ENCODE data around the gene FASTK. TPM values are rescaled to one million over a fixed set of nuclear protein-coding genes. Genes with fewer than 3 reads are reported as not detected.

Gene FASTK
- total RNA-seq, 1 donor from 2014 or later, result 22.4 TPM

- no peak overlapping the region for H2AFZ ChIP-seq (replicated peaks)
- no peaks in the 10 kb centered on the region for H3K27me3 ChIP-seq
- no peaks in the 10 kb centered on the region for H3K79me2 ChIP-seq (ENCODE audit: low read depth)
- H3K9me3 Mint-ChIP-seq, result no peaks in the 10 kb centered on the region
- no peak for DNase-seq (ENCODE audit: low spot score)
- no peaks in the 10 kb centered on the region for H3K4me1 ChIP-seq
- H3K36me3 Mint-ChIP-seq, result peaks cover 4% of the 10 kb centered on the region
- H3K27me3 Mint-ChIP-seq (ENCODE audit: insufficient read depth, low read depth), result peaks cover 4% of the 10 kb centered on the region
- no peak overlapping the region for H3K27ac Mint-ChIP-seq
- H3K9ac ChIP-seq, result no peak overlapping the region
- H3K4me3 ChIP-seq, result no peak overlapping the region
- H3F3A ChIP-seq (ENCODE audit: low read depth), result no peaks in the 10 kb centered on the region
- no peak for TF ChIP-seq EZH2 (IDR thresholded peaks at IDR 0.05)
- no peak for TF ChIP-seq EZH2phosphoT487 (IDR thresholded peaks at IDR 0.05)
- no peak for TF ChIP-seq CTCF (IDR thresholded peaks at IDR 0.05)
- peaks cover 12% of the 10 kb centered on the region for H3K4me1 Mint-ChIP-seq
- H3K9me3 ChIP-seq (ENCODE audit: low read depth), result no peaks in the 10 kb centered on the region
- no peak overlapping the region for H3K4me2 ChIP-seq
- no peaks in the 10 kb centered on the region for H3K36me3 ChIP-seq
- H4K20me1 ChIP-seq (ENCODE audit: low read depth), result no peaks in the 10 kb centered on the region
- no peak overlapping the region for H3K4me3 Mint-ChIP-seq
- no peak overlapping the region for H3K27ac ChIP-seq
These were observed 46.1 kb downstream of the FASTK start for GRCh38 chr7:151034312-151035025.

- Histone ChIP-seq H4K20me1 (ENCODE audit: low read depth) (no peaks in the 10 kb centered on the region), H3K4me3 (no peak overlapping the region), H3K27me3 (no peaks in the 10 kb centered on the region), H3K36me3 (no peaks in the 10 kb centered on the region), H3K9me3 (ENCODE audit: low read depth) (no peaks in the 10 kb centered on the region), H3K27ac (no peak overlapping the region), H3K4me1 (no peaks in the 10 kb centered on the region), H3K4me2 (no peak overlapping the region), H3K9ac (no peak overlapping the region), H3F3A (ENCODE audit: low read depth) (no peaks in the 10 kb centered on the region), H2AFZ (replicated peaks) (no peak overlapping the region), H3K79me2 (ENCODE audit: low read depth) (peaks cover 2% of the 10 kb centered on the region)
- peaks cover 6% of the 10 kb centered on the region for H3K27me3 Mint-ChIP-seq (ENCODE audit: insufficient read depth, low read depth)
- H3K4me1 Mint-ChIP-seq, result peaks cover 14% of the 10 kb centered on the region
- TF ChIP-seq EZH2 (IDR thresholded peaks at IDR 0.05) (no peak), EZH2phosphoT487 (IDR thresholded peaks at IDR 0.05) (no peak), CTCF (IDR thresholded peaks at IDR 0.05) (no peak)
- H3K9me3 Mint-ChIP-seq, result no peaks in the 10 kb centered on the region
- H3K4me3 Mint-ChIP-seq, result no peak overlapping the region
- DNase-seq (ENCODE audit: low spot score), result no peak
- H3K27ac Mint-ChIP-seq, result no peak overlapping the region
- H3K36me3 Mint-ChIP-seq, result peaks cover 4% of the 10 kb centered on the region
These were observed 46.8 kb downstream of the FASTK start for GRCh38 chr7:151033864-151034249.

- H3K4me2 ChIP-seq, result no peak overlapping the region
- no peak overlapping the region for H3K27ac Mint-ChIP-seq
- H2AFZ ChIP-seq (replicated peaks), result no peak overlapping the region
- H4K20me1 ChIP-seq (ENCODE audit: low read depth), result no peaks in the 10 kb centered on the region
- H3K4me1 Mint-ChIP-seq, result peaks cover 14% of the 10 kb centered on the region
- H3K9me3 Mint-ChIP-seq, result no peaks in the 10 kb centered on the region
- peaks cover 2% of the 10 kb centered on the region for H3K79me2 ChIP-seq (ENCODE audit: low read depth)
- no peak overlapping the region for H3K27ac ChIP-seq
- no peak overlapping the region for H3K4me3 Mint-ChIP-seq
- H3K4me3 ChIP-seq, result no peak overlapping the region
- no peaks in the 10 kb centered on the region for H3K27me3 ChIP-seq
- no peak overlapping the region for H3K9ac ChIP-seq
- no peaks in the 10 kb centered on the region for H3K9me3 ChIP-seq (ENCODE audit: low read depth)
- DNase-seq (ENCODE audit: low spot score), result no peak
- H3F3A ChIP-seq (ENCODE audit: low read depth), result no peaks in the 10 kb centered on the region
- TF ChIP-seq CTCF (IDR thresholded peaks at IDR 0.05), result no peak
- no peak for TF ChIP-seq EZH2phosphoT487 (IDR thresholded peaks at IDR 0.05)
- no peak for TF ChIP-seq EZH2 (IDR thresholded peaks at IDR 0.05)
- H3K4me1 ChIP-seq, result no peaks in the 10 kb centered on the region
- H3K36me3 Mint-ChIP-seq, result peaks cover 4% of the 10 kb centered on the region
- H3K27me3 Mint-ChIP-seq (ENCODE audit: insufficient read depth, low read depth), result peaks cover 7% of the 10 kb centered on the region
- H3K36me3 ChIP-seq, result no peaks in the 10 kb centered on the region
These were observed 47.4 kb downstream of the FASTK start for GRCh38 chr7:151032936-151033863.
